HG03025 (cell line): ENCODE data around the gene RPL35.
A peak's percentile ranks its signal among the peaks of the same experiment; 100 is the strongest.

Experiments
- ATAC-seq: cut with Tn5 transposase; IDR thresholded peaks from one replicate; pipeline ENCODE4 v1.9.1; 2021; ENCODE audit warnings: mild to moderate bottlenecking, moderate library complexity; ENCODE audit not compliant: unreplicated experiment, low FRiP score

The RPL35 gene

GRCh38 chr9:124861342-124862229, at the start of gene RPL35, which contains the start of gene ARPC5L:
RPL35 (minus strand) TSS chr9:124861957; CDS start chr9:124861912, 45 bp downstream.
ARPC5L (plus strand) TSS chr9:124862130; CDS start chr9:124869291, 7,161 bp downstream.
- peak; percentile 80 for ATAC-seq

GRCh38 chr9:124908098-124908497, 46.3 kb upstream of the RPL35 start:
- no peak for ATAC-seq

- no peak for ATAC-seq
Observed at GRCh38 chr9:124906966-124907365, 45.2 kb upstream of the RPL35 start.

GRCh38 chr9:124899845-124900244, 38.1 kb upstream of the RPL35 start:
- ATAC-seq, result no peak

DNA sequence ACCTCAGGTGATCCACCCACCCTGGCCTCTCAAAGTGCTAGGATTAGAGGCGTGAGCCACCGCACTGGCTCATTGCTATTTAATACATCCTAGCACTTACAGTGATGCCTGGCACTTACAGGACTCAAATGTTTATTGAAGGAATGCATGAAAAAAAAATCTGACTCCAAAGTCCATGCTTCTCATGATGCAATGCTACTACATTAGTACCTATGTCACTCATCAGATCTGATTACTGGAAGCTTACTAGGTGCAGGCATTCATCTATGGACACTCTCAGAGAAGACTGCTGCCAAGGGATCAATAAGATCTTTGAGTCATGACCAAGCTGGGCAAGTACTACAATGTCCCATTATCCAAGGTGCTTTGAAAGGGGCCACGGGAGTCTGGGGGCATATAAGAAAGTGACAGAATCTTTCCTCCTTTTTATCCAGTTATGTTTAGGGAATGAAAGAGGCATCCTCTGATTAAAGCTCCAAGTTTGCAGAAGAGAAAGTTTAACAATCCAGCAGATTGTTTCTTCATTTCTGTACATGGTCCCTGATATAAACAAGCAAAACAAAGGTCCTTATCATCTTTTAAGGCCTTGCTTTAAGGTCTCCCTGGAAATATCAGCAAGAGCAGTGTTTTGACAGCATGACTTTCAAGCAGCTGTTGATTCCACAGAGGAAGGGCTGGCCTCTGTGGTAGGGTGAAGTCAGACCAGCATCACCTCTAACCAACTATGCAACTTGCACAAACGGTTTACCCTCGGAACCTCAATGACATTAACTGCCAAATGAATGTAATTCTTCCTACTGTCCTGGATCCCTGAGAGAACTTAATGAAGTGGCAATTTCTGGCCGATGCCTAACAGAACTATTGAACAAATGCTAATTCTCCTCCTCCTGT, 36.1 kb upstream of the RPL35 start:
- no peak for ATAC-seq

DNA sequence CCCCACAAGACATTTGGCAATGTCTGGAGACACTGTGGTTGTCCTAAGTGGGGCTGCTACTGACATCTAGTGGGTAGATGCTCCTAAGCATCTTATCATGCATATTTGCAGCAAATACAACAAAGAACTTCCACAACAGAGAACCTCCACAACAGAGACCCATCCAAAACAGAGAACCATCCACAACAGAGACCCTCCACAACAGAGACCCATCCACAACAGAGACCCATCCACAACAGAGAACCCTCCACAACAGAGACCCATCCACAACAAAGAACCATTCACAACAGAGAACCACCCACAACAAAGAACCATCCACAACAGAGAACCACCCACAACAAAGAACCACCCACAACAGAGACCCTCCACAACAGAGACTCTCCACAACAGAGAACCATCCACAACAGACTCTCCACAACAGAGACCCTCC, 33.0 kb upstream of the RPL35 start:
- ATAC-seq, result no peak

GRCh38 chr9:124894035-124894740, 32.4 kb upstream of the RPL35 start:
- no peak for ATAC-seq

DNA sequence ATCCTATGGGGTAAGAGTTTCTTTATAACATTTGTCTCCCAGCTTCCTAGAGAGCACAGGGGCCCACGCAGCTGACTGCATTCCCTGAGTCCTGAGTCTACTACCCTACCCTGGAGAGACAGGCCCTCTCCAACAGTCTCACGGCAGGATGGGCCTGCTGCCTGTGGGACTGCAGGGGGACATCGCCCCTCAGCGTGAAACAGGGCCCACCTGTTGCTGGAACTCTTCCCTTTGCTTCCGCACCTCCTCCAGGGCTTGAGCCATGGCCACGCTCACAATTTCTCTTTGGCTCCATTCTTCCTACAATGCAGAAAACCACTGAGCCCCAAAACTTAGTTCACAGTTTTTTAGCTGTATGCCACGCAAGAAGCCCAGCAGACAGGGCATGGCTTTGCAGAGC, 28.4 kb upstream of the RPL35 start:
- no peak for ATAC-seq

DNA sequence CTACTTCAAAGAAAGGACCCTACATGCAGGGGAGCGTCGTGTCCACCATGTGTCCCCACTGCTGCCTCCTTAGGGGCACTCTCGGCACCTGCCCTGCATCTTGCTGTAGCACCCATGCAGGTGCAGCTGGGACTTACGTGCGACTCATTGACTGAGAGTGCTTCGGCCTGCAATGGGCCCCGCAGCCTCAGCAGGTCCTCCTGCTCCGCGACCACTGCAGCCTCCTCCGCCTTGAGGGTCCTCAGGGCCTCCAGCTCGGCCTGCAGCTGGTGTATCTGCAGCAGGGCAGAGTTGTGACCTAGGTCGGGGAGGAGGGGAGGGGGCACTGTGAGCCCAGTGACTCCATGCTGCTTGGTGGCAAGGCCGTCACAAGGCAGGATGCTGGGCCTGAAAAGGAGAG, 27.2 kb upstream of the RPL35 start:
- ATAC-seq, result no peak

GRCh38 chr9:124887832-124888231, 26.1 kb upstream of the RPL35 start:
- ATAC-seq, result no peak

DNA sequence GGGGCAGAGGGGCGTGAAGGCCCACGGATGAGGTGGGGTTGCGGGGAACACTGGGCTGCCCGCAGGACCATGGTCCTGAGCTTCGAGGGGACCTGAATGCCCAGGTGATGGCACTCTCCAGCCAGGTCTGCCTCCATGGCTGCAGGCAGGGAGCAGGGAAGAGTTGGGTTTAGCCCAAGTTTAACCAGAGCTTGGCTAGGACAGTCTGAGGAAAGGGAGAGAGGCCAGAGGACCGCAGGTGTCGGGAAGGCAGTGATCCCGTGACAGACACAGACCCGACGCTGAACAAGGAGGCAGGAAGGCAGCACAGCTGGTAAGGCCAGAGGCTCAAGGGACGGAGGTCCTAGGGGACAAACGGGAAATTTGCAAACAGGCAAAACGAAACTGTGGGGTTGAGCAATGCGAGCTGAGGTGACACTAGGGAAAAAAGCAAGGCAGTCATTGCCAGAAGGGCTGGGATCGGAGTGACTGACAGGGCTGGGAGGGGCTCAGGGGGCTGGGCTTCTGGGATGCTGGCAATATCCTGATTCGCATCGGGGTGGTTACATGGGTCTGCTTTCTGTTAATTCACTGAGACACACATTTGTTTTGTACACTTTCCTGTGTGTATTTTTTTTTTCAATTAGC, 25.2 kb upstream of the RPL35 start:
- no peak for ATAC-seq

DNA sequence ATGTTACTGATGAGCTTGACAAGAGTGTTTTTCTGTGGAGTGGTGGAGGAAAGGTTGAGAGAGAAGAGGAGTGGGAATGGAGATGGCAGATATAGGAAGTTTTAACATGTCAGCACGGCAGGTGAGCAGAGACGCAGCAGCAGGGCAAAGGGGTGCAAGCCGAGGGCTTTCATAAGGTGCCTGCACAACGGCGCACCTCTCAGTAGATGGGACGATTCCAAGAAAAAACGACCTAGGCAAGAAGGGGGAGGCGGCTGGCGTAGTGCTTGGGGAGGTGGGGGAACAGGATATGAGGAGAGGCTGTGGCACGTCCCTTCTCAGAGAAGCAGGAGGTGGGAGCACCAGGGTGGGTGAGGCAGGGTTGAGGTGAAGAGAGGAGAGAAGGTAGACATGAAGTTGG, 24.7 kb upstream of the RPL35 start:
- no peak for ATAC-seq

- ATAC-seq, result no peak
Observed at GRCh38 chr9:124885551-124885950, 23.8 kb upstream of the RPL35 start.

- no peak for ATAC-seq
Observed at GRCh38 chr9:124884376-124884775, 22.6 kb upstream of the RPL35 start.

GRCh38 chr9:124882231-124882630, 20.5 kb upstream of the RPL35 start:
- no peak for ATAC-seq

DNA sequence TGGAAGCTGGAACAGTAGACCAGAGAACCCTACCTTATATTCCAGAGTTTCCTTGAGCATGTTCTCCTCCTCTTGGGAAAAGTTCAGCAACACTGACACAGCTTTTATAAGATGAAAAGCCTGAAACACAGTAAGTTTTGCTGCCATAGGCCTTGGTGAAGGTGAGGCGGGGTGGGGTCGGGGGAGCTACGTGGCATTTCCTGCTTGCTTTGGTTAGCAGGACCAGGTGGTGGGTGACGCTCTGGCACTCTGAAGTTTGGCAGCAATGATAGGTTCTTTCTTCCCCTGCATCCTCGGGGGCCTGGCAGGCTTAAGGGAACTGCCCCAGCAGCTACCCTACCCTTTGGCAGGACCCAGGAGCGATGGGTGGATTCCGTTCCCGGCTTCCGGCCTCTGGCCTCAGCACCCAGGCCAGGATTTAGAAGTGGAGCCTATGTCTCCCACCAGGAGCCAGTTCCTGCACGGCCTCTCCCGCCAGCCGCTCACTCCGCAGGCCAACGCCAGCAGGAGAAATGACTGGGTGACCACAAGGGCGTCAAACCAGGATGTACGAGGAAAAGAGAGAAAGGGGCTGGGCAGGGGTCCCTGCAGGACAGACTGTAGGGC, 19.5 kb upstream of the RPL35 start:
- ATAC-seq, result no peak

- ATAC-seq, result no peak
Observed at GRCh38 chr9:124880501-124880900, 18.7 kb upstream of the RPL35 start.

- ATAC-seq, result no peak
Observed at GRCh38 chr9:124879226-124879625, 17.5 kb upstream of the RPL35 start.

GRCh38 chr9:124878518-124878917, 16.8 kb upstream of the RPL35 start:
- ATAC-seq, result no peak

DNA sequence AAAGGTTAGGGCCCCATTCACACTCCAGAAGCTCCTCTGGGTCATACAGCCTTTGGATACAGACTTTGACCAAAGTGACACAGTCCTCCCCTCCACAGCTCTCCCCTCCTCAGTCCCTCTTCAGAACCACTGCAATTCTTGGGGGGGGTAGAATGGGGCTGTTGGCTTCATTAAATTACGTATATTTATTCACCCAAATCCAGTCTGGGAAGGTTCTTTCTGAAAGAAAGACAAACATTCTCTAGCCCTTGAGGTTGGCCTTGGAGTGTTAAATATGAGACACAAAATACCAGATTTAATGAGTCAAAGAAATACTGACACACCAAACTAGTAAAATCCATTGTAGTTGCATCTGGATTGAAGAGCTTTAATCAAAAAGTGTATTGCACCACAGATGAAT, 16.3 kb upstream of the RPL35 start:
- ATAC-seq, result no peak
